ENCODE results near the gene M1AP.

DNA sequence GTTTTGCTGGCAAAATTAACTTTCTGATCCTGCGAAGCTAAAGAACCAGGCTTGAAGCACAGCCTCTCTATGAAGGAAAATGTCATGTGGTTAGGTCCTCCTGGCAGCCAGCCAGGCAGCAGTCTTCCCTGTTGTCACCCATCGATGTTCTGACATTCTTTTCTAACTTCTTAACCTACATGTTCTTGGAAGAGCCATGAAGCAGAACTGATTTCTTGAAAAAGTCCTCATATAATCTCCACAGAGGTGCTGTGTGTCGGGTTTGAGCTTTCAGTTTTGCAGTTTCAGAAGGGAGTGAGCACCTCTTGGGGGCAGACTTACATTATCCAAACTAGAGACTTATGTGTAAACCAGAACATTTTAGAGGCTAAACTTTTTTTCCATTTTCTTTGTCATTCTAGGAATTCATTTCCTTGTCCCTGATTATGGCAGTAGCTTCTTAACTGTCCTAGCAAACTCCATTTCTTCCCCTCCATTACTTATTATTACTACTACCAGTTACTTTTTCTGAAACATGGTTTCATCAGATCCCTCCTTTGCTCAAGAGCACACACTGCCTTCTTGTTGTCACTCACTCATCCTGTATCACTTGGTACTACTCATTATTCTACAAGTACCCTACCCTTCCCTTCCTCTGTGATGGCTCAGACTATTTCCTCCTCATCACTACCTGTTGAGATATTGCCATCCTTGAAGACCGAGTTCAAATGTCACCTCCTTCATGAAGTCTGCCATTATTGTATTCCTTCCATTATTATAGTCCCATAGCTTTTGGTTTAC lies 62.5 kb downstream of the M1AP start:
- TF ChIP-seq CTCF (IDR thresholded peaks at IDR 0.05; ENCODE audit: borderline replicate concordance, extremely low read depth, low read length, poor library complexity, severe bottlenecking) (peak; percentile 28), EZH2 (IDR thresholded peaks at IDR 0.05; ENCODE audit: borderline replicate concordance, low read depth, low read length, severe bottlenecking) (no peak)

All from DND-41 (cell line).